Colonic mucosa (tissue), 4 donors: Measurements from ENCODE around the gene DGKH. TPM values are rescaled to one million over a fixed set of nuclear protein-coding genes. Genes with fewer than 3 reads are reported as not detected.
"Not testable (repeated sequence)": the region's sequence is repeated elsewhere in the genome, so short reads cannot be mapped to it uniquely, and the experiment has no call there.

Experiments
- DNase-seq: peaks from one replicate; pipeline ENCODE4 v3.0.0-alpha.2; 2020
- H3K27ac ChIP-seq: fragments of 200-600 bp; one replicate; pipeline ENCODE4 v1.8.0; 2021
- H3K27me3 ChIP-seq: fragments of 200-600 bp; one replicate; pipeline ENCODE4 v1.8.0; 2021
- H3K36me3 ChIP-seq: fragments of 200-600 bp; one replicate; pipeline ENCODE4 v1.8.0; 2021
- H3K4me1 ChIP-seq: fragments of 200-600 bp; one replicate; pipeline ENCODE4 v1.8.0; 2021; ENCODE audit warnings: mild to moderate bottlenecking
- H3K4me3 ChIP-seq: fragments of 200-600 bp; one replicate; pipeline ENCODE4 v1.8.0; 2021
- H3K9ac ChIP-seq, 2 donors: one replicate each; pipeline ENCODE4 v1.7.0; 2013; ENCODE audit warnings: control low read depth in 2 of 2, low read depth in 2 of 2, low read length in 2 of 2
- H3K9me3 ChIP-seq: fragments of 200-600 bp; one replicate; pipeline ENCODE4 v1.8.0; 2021
- intact Hi-C: fragments of 100-400 bp; cut with DNase I; formaldehyde crosslinking; loops from one replicate; pipeline ENCODE4 v1.14.1; 2022
- total RNA-seq, 2 donors: library from RNA; stranded (reverse); fragmentation: NEBNext Ultra II Directional in 1 of 2; extraction: Animal tissue kit (Norgen Biotek cat#: 25700) in 1 of 2; gene quantifications; one replicate each; pipeline ENCODE4 v1.2.1, GENCODE V29; 2021
- TF ChIP-seq, protein P1 (sequence below): fragments of 200-600 bp; IDR thresholded peaks from one replicate; pipeline ENCODE4 v1.8.0; 2022; ENCODE audit warnings: antibody characterized with exemption, mild to moderate bottlenecking
- donor health status: healthy.
- donor health status: DM: no; HTN: no; CAD: no.
- donor health status: DM: no; HTN: no; CAD: no.

Gene DGKH
- total RNA-seq, 2 donors from 2014 or later = 15.5 to 17.9 TPM

DNA sequence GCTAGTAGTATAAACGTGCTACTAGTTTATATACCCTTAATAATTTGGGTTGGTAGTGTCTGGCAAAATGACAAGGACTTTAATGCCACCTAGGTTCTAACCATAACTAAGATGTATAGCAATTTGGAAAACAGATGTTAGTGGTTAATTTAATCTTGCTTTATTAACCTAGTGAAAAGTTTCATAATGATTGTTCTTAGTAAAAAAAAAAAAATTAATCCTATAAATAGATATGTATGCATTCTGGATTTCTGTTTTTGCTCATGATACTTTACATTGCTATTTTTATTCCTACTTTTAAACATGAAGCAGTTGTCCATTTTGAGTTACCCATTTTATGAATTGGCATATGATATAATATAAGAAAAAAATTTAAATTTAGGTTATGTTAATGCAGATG, 36.3 kb downstream of the DGKH start:
- Histone ChIP-seq H3K27me3 (no peaks in the 10 kb centered on the region), H3K9me3 (no peaks in the 10 kb centered on the region), H3K27ac (no peak overlapping the region), H3K36me3 (no peaks in the 10 kb centered on the region), H3K4me3 (no peak overlapping the region), H3K4me1 (no peaks in the 10 kb centered on the region), H3K9ac (no peak overlapping the region)
- intact Hi-C loops = no loop called here
- TF ChIP-seq, protein P1, sequence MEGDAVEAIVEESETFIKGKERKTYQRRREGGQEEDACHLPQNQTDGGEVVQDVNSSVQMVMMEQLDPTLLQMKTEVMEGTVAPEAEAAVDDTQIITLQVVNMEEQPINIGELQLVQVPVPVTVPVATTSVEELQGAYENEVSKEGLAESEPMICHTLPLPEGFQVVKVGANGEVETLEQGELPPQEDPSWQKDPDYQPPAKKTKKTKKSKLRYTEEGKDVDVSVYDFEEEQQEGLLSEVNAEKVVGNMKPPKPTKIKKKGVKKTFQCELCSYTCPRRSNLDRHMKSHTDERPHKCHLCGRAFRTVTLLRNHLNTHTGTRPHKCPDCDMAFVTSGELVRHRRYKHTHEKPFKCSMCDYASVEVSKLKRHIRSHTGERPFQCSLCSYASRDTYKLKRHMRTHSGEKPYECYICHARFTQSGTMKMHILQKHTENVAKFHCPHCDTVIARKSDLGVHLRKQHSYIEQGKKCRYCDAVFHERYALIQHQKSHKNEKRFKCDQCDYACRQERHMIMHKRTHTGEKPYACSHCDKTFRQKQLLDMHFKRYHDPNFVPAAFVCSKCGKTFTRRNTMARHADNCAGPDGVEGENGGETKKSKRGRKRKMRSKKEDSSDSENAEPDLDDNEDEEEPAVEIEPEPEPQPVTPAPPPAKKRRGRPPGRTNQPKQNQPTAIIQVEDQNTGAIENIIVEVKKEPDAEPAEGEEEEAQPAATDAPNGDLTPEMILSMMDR = no peak
- DNase-seq = no peak

DNA sequence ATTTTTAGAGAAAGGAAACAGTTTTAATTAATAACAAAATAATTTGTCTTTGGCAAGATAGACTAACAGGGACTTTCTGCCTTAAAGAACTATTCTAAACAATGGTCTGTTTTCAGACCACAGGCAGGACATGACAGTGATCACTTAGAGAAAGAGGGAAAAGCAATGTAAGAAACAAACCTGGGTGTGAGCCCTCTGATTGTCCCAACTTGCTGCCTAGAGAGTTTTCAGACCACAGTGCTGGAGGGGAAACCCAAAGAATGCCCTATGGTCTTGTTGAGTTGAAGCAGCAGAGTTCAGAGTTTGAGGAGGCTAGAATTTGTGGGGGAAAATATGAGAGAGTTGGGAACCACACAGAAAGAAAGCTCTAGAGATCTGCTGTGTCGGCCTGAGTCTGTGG, 38.1 kb downstream of the DGKH start:
- intact Hi-C loops = no loop called here

DNA sequence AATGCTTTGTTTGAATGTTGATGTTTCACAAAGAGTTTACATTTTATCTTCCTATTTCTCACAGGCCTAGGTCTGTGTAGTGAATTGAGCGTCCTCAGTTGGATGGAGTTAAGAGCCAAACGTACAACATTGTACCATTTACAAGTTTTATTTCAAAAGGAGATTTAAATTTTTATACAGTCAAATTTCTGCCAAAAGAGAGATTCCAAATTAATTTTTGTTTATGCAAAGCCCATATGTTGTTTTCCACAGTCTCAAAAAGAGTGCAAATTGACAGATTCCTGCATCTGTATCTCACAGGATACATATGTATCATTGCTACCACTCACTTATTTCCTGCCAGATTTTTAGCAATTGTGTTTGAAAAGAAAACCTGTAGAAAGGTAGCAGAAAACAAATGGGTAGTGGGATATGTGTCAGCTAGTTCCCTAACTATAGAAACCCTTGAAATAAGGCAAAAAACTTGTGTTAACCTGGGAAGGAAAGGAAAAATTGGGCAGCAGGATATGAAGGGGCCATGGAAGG, 46.1 kb downstream of the DGKH start:
- intact Hi-C loops = no loop called here
- H3K4me3 ChIP-seq = no peak overlapping the region
- H3K27me3 ChIP-seq = no peaks in the 10 kb centered on the region
- TF ChIP-seq, protein P1 = no peak
- H3K9me3 ChIP-seq = no peaks in the 10 kb centered on the region
- no peaks in the 10 kb centered on the region for H3K4me1 ChIP-seq
- DNase-seq = no peak
- H3K9ac ChIP-seq = no peak overlapping the region
- no peak overlapping the region for H3K27ac ChIP-seq
- no peaks in the 10 kb centered on the region for H3K36me3 ChIP-seq

More for the DNA sequence above, 38.1 kb downstream of the DGKH start:
- DNase-seq = no peak
- Histone ChIP-seq H3K4me3 (no peak overlapping the region), H3K36me3 (no peaks in the 10 kb centered on the region), H3K27ac (no peak overlapping the region), H3K9ac (no peak overlapping the region), H3K4me1 (no peaks in the 10 kb centered on the region), H3K9me3 (no peaks in the 10 kb centered on the region), H3K27me3 (no peaks in the 10 kb centered on the region)
- TF ChIP-seq, protein P1 = no peak

- H3K27me3 ChIP-seq, H3K4me1 ChIP-seq, H3K27ac ChIP-seq, H3K4me3 ChIP-seq, H3K36me3 ChIP-seq, DNase-seq, H3K9ac ChIP-seq, H3K9me3 ChIP-seq, intact Hi-C loops: not testable (repeated sequence)
Observed at GRCh38 chr13:42096222-42096621, 47.8 kb downstream of the DGKH start.

DNA sequence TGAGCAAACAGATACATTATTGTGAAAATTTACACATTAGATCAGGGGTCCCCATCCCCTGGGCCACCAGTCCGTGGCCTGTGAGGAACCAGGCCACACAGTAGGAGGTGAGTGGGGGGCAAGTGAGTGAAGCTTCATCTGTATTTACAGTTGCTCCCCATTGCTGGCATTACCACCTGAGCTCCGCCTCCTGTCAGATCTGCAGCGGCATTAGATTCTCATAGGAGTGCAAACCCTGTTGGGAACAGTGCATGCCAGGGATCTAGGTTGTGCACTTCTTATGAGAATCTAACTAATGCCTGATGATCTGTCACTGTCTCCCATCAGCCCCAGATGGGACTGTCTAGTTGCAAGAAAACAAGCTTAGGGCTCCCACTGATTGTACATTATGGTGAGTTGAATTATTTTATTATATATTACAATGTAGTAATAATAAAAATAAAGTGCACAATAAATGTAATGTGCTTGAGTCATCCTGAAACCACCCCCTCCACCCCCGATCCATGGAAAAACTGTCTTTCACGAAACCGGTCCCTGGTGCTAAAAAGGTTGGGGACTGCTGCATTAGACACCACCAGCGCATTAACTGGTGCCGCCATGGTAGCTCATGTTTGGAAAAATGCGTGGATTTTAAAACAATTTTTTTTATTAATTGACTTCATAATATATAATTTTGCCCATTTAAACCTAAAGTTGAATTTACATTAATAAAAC, 51.7 kb downstream of the DGKH start:
- intact Hi-C loops = loop anchor here (10.0 kb wide), 1 partner anchor 195 kb away; no protein-coding TSS in a partner anchor
- no peaks in the 10 kb centered on the region for H3K9me3 ChIP-seq
- H3K9ac ChIP-seq = no peak overlapping the region
- no peak for DNase-seq
- no peaks in the 10 kb centered on the region for H3K36me3 ChIP-seq
- TF ChIP-seq, protein P1 = no peak
- H3K4me1 ChIP-seq = no peaks in the 10 kb centered on the region
- no peak overlapping the region for H3K4me3 ChIP-seq
- H3K27me3 ChIP-seq = no peaks in the 10 kb centered on the region
- no peak overlapping the region for H3K27ac ChIP-seq

DNA sequence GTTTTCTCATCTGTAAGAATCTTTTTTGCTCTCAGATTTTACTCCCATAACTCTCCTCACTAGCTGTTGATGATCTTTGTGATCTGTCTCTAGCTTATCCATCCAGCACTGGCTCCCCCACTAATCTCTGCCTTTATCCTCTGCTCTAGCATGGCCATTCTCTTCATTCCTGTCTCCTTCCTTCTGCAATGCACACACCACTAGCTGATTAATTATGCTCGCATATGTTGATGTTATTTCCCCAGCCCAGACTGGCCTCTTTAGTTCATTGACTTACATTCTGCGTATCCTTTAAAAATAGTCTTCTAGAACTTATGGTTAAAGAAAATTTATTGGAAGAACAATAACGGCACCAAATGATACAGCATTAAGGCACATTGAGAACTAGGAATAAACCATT, 52.5 kb downstream of the DGKH start:
- H3K9me3 ChIP-seq = no peaks in the 10 kb centered on the region
- TF ChIP-seq, protein P1 = no peak
- no peaks in the 10 kb centered on the region for H3K36me3 ChIP-seq
- no peak for DNase-seq
- H3K4me1 ChIP-seq = no peaks in the 10 kb centered on the region
- H3K4me3 ChIP-seq = no peak overlapping the region
- H3K27ac ChIP-seq = no peak overlapping the region
- no peaks in the 10 kb centered on the region for H3K27me3 ChIP-seq
- no peak overlapping the region for H3K9ac ChIP-seq
- intact Hi-C loops = loop anchor here (10.0 kb wide), 1 partner anchor 196 kb away; no protein-coding TSS in a partner anchor
